IMR-90 (cell line): Measurements from ENCODE around the gene CAMTA1.

Experiments
- BHLHE40 ChIP-seq: fragments of 150-350 bp; IDR thresholded peaks from 2 replicates; pipeline ENCODE4 v1.6.1; 2016; ENCODE audit warnings: mild to moderate bottlenecking, low read depth, low read length
- CEBPB ChIP-seq: IDR thresholded peaks from 2 replicates; pipeline ENCODE4 v1.6.1; 2012; ENCODE audit warnings: low read depth, low read length, improper control_type of control experiment
- CHD1 ChIP-seq: IDR thresholded peaks from 2 replicates; pipeline ENCODE4 v1.6.1; 2012; ENCODE audit warnings: low read depth, low read length, improper control_type of control experiment
- FOS ChIP-seq: fragments of 150-350 bp; IDR thresholded peaks from 2 replicates; pipeline ENCODE4 v1.6.1; 2016; ENCODE audit warnings: low read depth, low read length
- MXI1 ChIP-seq: IDR thresholded peaks from 2 replicates; pipeline ENCODE4 v1.6.1; 2012; ENCODE audit warnings: low read depth, mild to moderate bottlenecking, low read length, moderate library complexity, borderline replicate concordance
- POLR2A ChIP-seq: IDR thresholded peaks from 2 replicates; pipeline ENCODE4 v1.6.1; 2012; ENCODE audit warnings: mild to moderate bottlenecking, low read depth, low read length
- RAD21 ChIP-seq: IDR thresholded peaks from 2 replicates; pipeline ENCODE4 v1.6.1; 2012; ENCODE audit warnings: low read length, improper control_type of control experiment
- RCOR1 ChIP-seq: IDR thresholded peaks from 2 replicates; pipeline ENCODE4 v1.6.1; 2012; ENCODE audit warnings: mild to moderate bottlenecking, low read length, improper control_type of control experiment; ENCODE audit not compliant: insufficient replicate concordance
- RFX5 ChIP-seq: IDR thresholded peaks from 2 replicates; pipeline ENCODE4 v1.8.0; 2012; ENCODE audit warnings: low read depth, mild to moderate bottlenecking, low read length, moderate library complexity
- TF ChIP-seq, protein P1 (sequence below): fragments of 150-350 bp; IDR thresholded peaks from 2 replicates; pipeline ENCODE4 v1.6.1; 2016; ENCODE audit warnings: low read depth, mild to moderate bottlenecking, low read length, moderate library complexity, borderline replicate concordance
- TF ChIP-seq, protein P2 (sequence below): conservative IDR thresholded peaks from 2 replicates; pipeline ENCODE4 v1.5.1; 2012; ENCODE audit warnings: mild to moderate bottlenecking, low read depth, low read length, improper control_type of control experiment
- TF ChIP-seq, protein P3 (sequence below): fragments of 150-350 bp; IDR thresholded peaks from 2 replicates; pipeline ENCODE4 v1.6.1; 2017; ENCODE audit warnings: mild to moderate bottlenecking, antibody characterized with exemption, low read length, low read depth

DNA sequence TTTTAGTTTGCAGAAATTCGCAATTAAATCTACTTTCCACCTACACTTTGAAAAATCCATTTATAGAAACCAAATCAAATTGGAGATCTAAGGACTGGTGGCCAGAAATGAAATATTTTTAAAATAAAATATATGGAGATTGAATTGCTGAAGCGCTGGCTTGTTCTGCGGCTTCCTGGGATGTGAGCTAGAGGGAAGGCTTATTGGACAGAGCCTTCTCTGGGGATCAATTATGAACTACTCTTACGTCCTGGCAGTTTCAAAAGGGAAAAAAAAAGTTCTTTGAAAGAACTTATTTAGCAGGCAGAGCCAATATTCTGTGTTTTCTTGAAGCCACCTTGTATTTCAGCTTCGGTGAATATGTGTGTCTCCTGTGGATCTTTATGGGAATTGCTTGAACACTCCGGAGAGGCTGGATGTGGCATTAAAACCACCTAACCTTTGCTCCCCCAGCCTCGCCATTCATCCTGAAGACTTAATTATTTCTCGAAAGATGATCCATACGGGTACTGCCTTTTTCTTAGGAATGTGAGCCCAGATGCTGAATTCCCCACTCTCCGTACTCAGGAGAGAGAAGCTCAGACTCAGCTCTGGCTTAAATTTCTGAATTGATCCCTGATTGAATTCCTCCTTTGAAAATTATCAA is 506.9 kb downstream of the CAMTA1 start:
- TF ChIP-seq, protein P1, sequence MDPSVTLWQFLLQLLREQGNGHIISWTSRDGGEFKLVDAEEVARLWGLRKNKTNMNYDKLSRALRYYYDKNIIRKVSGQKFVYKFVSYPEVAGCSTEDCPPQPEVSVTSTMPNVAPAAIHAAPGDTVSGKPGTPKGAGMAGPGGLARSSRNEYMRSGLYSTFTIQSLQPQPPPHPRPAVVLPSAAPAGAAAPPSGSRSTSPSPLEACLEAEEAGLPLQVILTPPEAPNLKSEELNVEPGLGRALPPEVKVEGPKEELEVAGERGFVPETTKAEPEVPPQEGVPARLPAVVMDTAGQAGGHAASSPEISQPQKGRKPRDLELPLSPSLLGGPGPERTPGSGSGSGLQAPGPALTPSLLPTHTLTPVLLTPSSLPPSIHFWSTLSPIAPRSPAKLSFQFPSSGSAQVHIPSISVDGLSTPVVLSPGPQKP = no peak
- TF ChIP-seq BHLHE40 = no peak
- TF ChIP-seq, protein P2, sequence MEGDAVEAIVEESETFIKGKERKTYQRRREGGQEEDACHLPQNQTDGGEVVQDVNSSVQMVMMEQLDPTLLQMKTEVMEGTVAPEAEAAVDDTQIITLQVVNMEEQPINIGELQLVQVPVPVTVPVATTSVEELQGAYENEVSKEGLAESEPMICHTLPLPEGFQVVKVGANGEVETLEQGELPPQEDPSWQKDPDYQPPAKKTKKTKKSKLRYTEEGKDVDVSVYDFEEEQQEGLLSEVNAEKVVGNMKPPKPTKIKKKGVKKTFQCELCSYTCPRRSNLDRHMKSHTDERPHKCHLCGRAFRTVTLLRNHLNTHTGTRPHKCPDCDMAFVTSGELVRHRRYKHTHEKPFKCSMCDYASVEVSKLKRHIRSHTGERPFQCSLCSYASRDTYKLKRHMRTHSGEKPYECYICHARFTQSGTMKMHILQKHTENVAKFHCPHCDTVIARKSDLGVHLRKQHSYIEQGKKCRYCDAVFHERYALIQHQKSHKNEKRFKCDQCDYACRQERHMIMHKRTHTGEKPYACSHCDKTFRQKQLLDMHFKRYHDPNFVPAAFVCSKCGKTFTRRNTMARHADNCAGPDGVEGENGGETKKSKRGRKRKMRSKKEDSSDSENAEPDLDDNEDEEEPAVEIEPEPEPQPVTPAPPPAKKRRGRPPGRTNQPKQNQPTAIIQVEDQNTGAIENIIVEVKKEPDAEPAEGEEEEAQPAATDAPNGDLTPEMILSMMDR = no peak
- no peak for TF ChIP-seq POLR2A
- TF ChIP-seq, protein P3, sequence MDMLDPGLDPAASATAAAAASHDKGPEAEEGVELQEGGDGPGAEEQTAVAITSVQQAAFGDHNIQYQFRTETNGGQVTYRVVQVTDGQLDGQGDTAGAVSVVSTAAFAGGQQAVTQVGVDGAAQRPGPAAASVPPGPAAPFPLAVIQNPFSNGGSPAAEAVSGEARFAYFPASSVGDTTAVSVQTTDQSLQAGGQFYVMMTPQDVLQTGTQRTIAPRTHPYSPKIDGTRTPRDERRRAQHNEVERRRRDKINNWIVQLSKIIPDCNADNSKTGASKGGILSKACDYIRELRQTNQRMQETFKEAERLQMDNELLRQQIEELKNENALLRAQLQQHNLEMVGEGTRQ = no peak
- no peak for TF ChIP-seq RAD21
- no peak for TF ChIP-seq CEBPB
- no peak for TF ChIP-seq RFX5
- TF ChIP-seq MXI1 = no peak
- no peak for TF ChIP-seq FOS
- no peak for TF ChIP-seq RCOR1
- no peak for TF ChIP-seq CHD1
